ENCODE data around the gene PTGIS.
"Not testable (repeated sequence)": the region's sequence is repeated elsewhere in the genome, so short reads cannot be mapped to it uniquely, and the experiment has no call there.

DNA sequence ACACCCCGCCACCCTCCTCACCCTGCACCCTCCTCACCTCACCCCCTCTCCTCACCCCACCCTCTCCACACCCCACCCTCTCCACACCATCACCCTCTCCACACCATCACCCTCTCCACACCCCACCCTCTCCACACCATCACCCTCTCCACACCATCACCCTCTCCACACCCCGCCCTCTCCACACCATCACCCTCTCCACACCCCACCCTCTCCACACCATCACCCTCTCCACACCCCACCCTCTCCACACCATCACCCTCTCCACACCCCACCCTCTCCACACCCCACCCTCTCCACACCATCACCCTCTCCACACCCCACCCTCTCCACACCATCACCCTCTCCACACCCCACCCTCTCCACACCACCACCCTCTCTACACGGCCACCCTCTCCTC lies 49.5 kb upstream of the PTGIS start:
- not testable (repeated sequence) for TF ChIP-seq EZH2phosphoT487 (IDR thresholded peaks at IDR 0.05; ENCODE audit: borderline replicate concordance, low read depth, low read length)
- TF ChIP-seq, protein P1, sequence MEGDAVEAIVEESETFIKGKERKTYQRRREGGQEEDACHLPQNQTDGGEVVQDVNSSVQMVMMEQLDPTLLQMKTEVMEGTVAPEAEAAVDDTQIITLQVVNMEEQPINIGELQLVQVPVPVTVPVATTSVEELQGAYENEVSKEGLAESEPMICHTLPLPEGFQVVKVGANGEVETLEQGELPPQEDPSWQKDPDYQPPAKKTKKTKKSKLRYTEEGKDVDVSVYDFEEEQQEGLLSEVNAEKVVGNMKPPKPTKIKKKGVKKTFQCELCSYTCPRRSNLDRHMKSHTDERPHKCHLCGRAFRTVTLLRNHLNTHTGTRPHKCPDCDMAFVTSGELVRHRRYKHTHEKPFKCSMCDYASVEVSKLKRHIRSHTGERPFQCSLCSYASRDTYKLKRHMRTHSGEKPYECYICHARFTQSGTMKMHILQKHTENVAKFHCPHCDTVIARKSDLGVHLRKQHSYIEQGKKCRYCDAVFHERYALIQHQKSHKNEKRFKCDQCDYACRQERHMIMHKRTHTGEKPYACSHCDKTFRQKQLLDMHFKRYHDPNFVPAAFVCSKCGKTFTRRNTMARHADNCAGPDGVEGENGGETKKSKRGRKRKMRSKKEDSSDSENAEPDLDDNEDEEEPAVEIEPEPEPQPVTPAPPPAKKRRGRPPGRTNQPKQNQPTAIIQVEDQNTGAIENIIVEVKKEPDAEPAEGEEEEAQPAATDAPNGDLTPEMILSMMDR (conservative IDR thresholded peaks at IDR 0.05; ENCODE audit: low read length) = not testable (repeated sequence)
